K562 (cell line): ENCODE results near the gene PIGV. TPM values are rescaled to one million over a fixed set of nuclear protein-coding genes. Genes with fewer than 3 reads are reported as not detected.

Experiments
- ATAC-seq: fragments of 200-7000 bp; cut with Tn5 transposase; 3 replicates; pipeline ENCODE4 v1.9.1; 2020; ENCODE audit warnings: moderate library complexity
- BruUV-seq: library from RNA; stranded (reverse); fragments of 400-500 nt; replicated peaks from 2 replicates; lab custom pipeline; 2021; lab: Mats Ljungman, UMichigan
- CTCF ChIA-PET: fragments of 300-600 bp; formaldehyde crosslinking; extraction: SDS; loops from one replicate; lab custom pipeline; 2021; ENCODE audit warnings: low intra/inter-chr PET ratio; lab: Yijun Ruan, JAX
- POLR2A ChIA-PET: fragments of 300-600, 350-650 bp; sonication (Branson Sonifier 250); formaldehyde crosslinking; extraction: SDS; loops from one replicate; lab custom pipeline; 2021; ENCODE audit warnings: antibody characterized with exemption, inconsistent platforms; lab: Yijun Ruan, JAX
- DNase-seq, 4 experiments: peaks; one replicate each; pipeline versions ENCODE4 v3.0.0 to v3.0.0-alpha.2; 2011 to 2018; ENCODE audit warnings: low spot score in 3 of 4, mixed read lengths in 3 of 4; ENCODE audit errors: extremely low read depth in 1 of 4
- FAIRE-seq: peaks from 2 replicates; lab custom pipeline; 2011; peaks lifted over from hg19 to GRCh38; lab: Jason Lieb, UNC
- H2AFZ ChIP-seq: 2 replicates; pipeline ENCODE4 v1.6.0; 2011; ENCODE audit warnings: low read depth, low read length, control low read depth, inconsistent platforms
- H3K27ac ChIP-seq: fragments of 200-600 bp; 3 replicates; pipeline ENCODE4 v1.8.0; 2011; ENCODE audit warnings: low read depth, mild to moderate bottlenecking, control low read depth, inconsistent platforms, low read length, moderate library complexity, mixed read lengths; ENCODE audit errors: extremely low read depth
- H3K27me3 ChIP-seq, 2 experiments: fragments of 300-600 bp in 1 of 2; 2 replicates in 1 of 2; 3 replicates in 1 of 2; pipeline versions ENCODE4 v1.6.0 to v1.8.0; 2011; ENCODE audit warnings: inconsistent platforms in 2 of 2, low read length in 2 of 2, mild to moderate bottlenecking in 1 of 2, mixed read lengths in 1 of 2, moderate library complexity in 1 of 2; ENCODE audit not compliant: control insufficient read depth in 2 of 2, insufficient read depth in 2 of 2
- H3K36me3 ChIP-seq: fragments of 300-600 bp; 3 replicates; pipeline ENCODE4 v1.8.0; 2011; ENCODE audit warnings: mild to moderate bottlenecking, low read length, inconsistent platforms; ENCODE audit not compliant: control insufficient read depth, insufficient read depth
- H3K4me1 ChIP-seq, 2 experiments: fragments of 200-600 bp in 1 of 2; replicated peaks in 1 of 2; 2 replicates in 1 of 2; 3 replicates in 1 of 2; pipeline versions ENCODE4 v1.5.1 to v1.8.0; 2011; ENCODE audit warnings: inconsistent platforms in 2 of 2, low read length in 2 of 2, mild to moderate bottlenecking in 1 of 2, mixed read lengths in 1 of 2, moderate library complexity in 1 of 2; ENCODE audit not compliant: control insufficient read depth in 2 of 2, insufficient read depth in 2 of 2
- H3K4me2 ChIP-seq: 2 replicates; pipeline ENCODE4 v1.6.1; 2011; ENCODE audit warnings: low read length, control low read depth, inconsistent platforms, mixed read lengths; ENCODE audit not compliant: insufficient read depth
- H3K4me3 ChIP-seq: fragments of 200-600 bp; sonication (generic), shearing (Covaris generic); 2 replicates; pipeline ENCODE4 v1.5.1; 2016; ENCODE audit warnings: control low read depth, inconsistent platforms
- H3K79me2 ChIP-seq: fragments of 200-600 bp; 3 replicates; pipeline ENCODE4 v1.8.0; 2011; ENCODE audit warnings: low read length, inconsistent platforms; ENCODE audit not compliant: control insufficient read depth, insufficient read depth
- H3K9ac ChIP-seq, 2 experiments: 2 replicates each; pipeline versions ENCODE4 v1.6.0 to v1.6.1; 2011; ENCODE audit warnings: low read depth in 2 of 2, low read length in 2 of 2, control low read depth in 1 of 2, inconsistent platforms in 1 of 2, mild to moderate bottlenecking in 1 of 2, mixed read lengths in 1 of 2; ENCODE audit not compliant: insufficient read depth in 1 of 2
- H3K9me1 ChIP-seq: one replicate; pipeline ENCODE4 v1.6.0; 2011; ENCODE audit warnings: inconsistent platforms, mild to moderate bottlenecking, low read length, moderate library complexity; ENCODE audit not compliant: control insufficient read depth, insufficient read depth
- H3K9me3 ChIP-seq: replicated peaks from 2 replicates; pipeline ENCODE4 v1.5.1; 2011; ENCODE audit warnings: low read depth, low read length, inconsistent platforms; ENCODE audit not compliant: control insufficient read depth, insufficient read depth
- H4K20me1 ChIP-seq: replicated peaks from 2 replicates; pipeline ENCODE4 v1.6.1; 2011; ENCODE audit warnings: low read length, inconsistent platforms, mixed read lengths; ENCODE audit not compliant: control insufficient read depth, insufficient read depth
- JUNB ChIP-seq: fragments of 450-650 bp; formaldehyde crosslinking; conservative IDR thresholded peaks from 2 replicates; pipeline ENCODE4 v1.4.0; 2020; ENCODE audit warnings: mild to moderate bottlenecking
- PYGO2 ChIP-seq: fragments of 450-650 bp; IDR thresholded peaks from 2 replicates; pipeline ENCODE4 v1.6.1; 2016; ENCODE audit warnings: mild to moderate bottlenecking, missing genetic modification characterization, moderate library complexity, missing compliant biosample characterization
- RBFOX2 ChIP-seq: fragments of 200-400 bp; formaldehyde crosslinking; IDR thresholded peaks from 2 replicates; pipeline ENCODE4 v1.6.1; 2017; ENCODE audit warnings: low read depth, mild to moderate bottlenecking, low read length, moderate library complexity
- SMAD4 ChIP-seq: fragments of 250-450 bp; sonication (Bioruptor Pico); conservative IDR thresholded peaks from 2 replicates; pipeline ENCODE4 v1.8.0; 2021; ENCODE audit warnings: inconsistent platforms, mild to moderate bottlenecking, moderate library complexity
- XRCC3 ChIP-seq: fragments of 450-650 bp; IDR thresholded peaks from 2 replicates; pipeline ENCODE4 v1.6.1; 2017; ENCODE audit warnings: mild to moderate bottlenecking, moderate library complexity
- WGBS: fragments of 100-300 bp; shearing (Covaris generic); methylation state at CpG from one replicate; pipeline ENCODE4 v1.1.6; 2016; ENCODE audit warnings: low coverage, mixed read lengths; ENCODE audit not compliant: insufficient coverage; ENCODE audit errors: missing lambda C conversion rate; 5-methylcytosine and 5-hydroxymethylcytosine counted together
- in situ Hi-C: fragments of 300-500 bp; cut with MboI; formaldehyde crosslinking; loops from 4 replicates; pipeline ENCODE4 v1.15.0; 2018; ENCODE audit warnings: inconsistent platforms, mixed read lengths
- intact Hi-C: fragments of 100-400 bp; cut with micrococcal nuclease; formaldehyde crosslinking; loops from 2 replicates; pipeline ENCODE4 v1.14.2; 2022
- polyA plus RNA-seq, 8 experiments: library from polyadenylated mRNA; depleted of rRNA in 4 of 8; stranded (reverse) in 5 of 8; unstranded in 3 of 8; fragments of >200 nt; fragmentation: Nextera tagmentation in 2 of 8; fragmentation: Illumina TruSeq in 1 of 8; extraction: Ambion mirVana in 2 of 8; extraction: Trizol in 1 of 8; gene quantifications; 2 replicates each; pipeline versions ENCODE4 v1.2.1 to v1.2.3, GENCODE V29; 2011 to 2014; ENCODE audit warnings: inconsistent platforms in 1 of 8, missing spikeins in 1 of 8
- total RNA-seq, 7 experiments: library from RNA; depleted of rRNA in 6 of 7; stranded (reverse); fragments of >200 nt in 6 of 7; fragmentation: Illumina TruSeq in 2 of 7; extraction: Trizol in 2 of 7; gene quantifications; 2 replicates each; pipeline versions ENCODE4 v1.2.1 to v1.2.3, GENCODE V29; 2011 to 2021; ENCODE audit warnings: low replicate concordance in 1 of 7

The PIGV gene
- total and polyA plus RNA-seq, 9 of the 15 experiments (the other 6 are each of a cell fraction or from before 2014, with no cell fraction given) = 8.4 to 21.8 (median 11.7) TPM

DNA sequence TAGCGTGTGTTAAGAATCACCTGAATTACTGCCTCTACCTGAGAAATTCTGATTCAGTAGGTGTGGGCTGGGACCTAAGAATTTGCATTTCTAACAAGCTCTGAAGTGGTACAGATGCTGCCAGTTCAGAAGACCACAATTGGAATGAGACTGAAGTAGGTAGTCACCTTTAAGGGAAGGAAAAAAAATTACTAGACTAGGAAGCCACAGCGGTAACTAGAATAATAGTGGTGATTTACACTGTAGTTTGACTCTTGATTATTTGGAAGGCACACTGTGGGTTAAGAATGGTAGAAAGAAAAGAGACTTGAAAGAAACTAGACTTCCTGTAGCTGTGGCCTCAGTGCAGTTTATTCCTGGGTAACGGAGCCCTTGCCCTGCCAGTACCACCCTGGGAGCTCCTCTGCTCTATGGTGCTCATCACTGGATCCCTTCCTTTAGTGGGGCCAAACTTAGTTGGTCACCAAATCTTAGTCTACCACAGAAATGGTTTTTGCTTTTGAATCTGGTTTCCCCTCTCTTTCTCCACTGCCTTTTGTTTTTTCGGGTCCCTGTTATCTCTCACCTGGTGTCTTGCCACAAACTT lies 48.3 kb upstream of the PIGV start:
- ChIA-PET CTCF (no interaction called here), POLR2A (interaction anchor here (0.9 kb wide), 1 partner anchor 8 kb away, joined by 4 read pairs; no protein-coding TSS in a partner anchor)
- no TSS peak for BruUV-seq
- Histone ChIP-seq H4K20me1 (0 out of 2 replicates have a peak, but pooled peaks cover 8% of the 10 kb centered on the region), H2AFZ (no peak overlapping the region), H3K79me2 (peaks cover 66% of the 10 kb centered on the region), H3K9me1 (no peaks in the 10 kb centered on the region), H3K27ac (no peak overlapping the region; the same call in 2 of the 3 replicates), H3K9me3 (no peaks in the 10 kb centered on the region), H3K9ac (peak overlapping the region in 1 of 2 experiments; percentile 32; a peak in 1 of 4 replicates), H3K4me1 (peaks cover 10 to 16% of the 10 kb centered on the region in 2 experiments; a peak in 4 of 5 replicates), H3K27me3 (no peaks in the 10 kb centered on the region), H3K36me3 (peaks cover 82% of the 10 kb centered on the region), H3K4me2 (no peak overlapping the region), H3K4me3 (no peak overlapping the region)
- ATAC-seq = no peak
- no peak for FAIRE-seq
- WGBS = 83% methylated on average over 4 of the region's 4 CpGs
- in situ Hi-C loops (no loop called here), intact Hi-C loops (no loop called here)
- TF ChIP-seq RBFOX2 (no peak), PYGO2 (no peak), SMAD4 (CRISPR knock-in tag) (no peak), JUNB (CRISPR knock-in tag) (no peak), XRCC3 (no peak)
- DNase-seq = no peak
